Measurements from ENCODE around the gene OTUD3.

DNA sequence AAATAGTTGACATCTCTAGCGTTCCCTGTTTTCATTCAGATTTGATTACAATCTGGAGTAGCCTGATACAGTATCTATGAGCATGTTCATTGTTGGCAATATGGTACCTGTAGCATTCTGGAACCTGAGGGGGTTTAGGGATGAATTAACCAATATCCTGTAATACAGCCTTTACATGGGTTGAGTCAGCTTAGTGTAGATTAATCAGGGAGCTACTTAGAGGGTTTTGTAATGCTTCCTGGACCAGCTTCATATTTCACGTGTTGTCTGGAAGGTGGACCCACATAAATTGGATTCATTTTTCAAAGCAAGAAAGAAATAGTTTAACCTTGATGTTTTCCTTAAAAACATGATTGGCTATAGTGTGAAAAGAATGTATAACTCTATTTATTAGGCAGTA lies 3.6 kb downstream of the OTUD3 start:
- TF ChIP-seq, protein P1, sequence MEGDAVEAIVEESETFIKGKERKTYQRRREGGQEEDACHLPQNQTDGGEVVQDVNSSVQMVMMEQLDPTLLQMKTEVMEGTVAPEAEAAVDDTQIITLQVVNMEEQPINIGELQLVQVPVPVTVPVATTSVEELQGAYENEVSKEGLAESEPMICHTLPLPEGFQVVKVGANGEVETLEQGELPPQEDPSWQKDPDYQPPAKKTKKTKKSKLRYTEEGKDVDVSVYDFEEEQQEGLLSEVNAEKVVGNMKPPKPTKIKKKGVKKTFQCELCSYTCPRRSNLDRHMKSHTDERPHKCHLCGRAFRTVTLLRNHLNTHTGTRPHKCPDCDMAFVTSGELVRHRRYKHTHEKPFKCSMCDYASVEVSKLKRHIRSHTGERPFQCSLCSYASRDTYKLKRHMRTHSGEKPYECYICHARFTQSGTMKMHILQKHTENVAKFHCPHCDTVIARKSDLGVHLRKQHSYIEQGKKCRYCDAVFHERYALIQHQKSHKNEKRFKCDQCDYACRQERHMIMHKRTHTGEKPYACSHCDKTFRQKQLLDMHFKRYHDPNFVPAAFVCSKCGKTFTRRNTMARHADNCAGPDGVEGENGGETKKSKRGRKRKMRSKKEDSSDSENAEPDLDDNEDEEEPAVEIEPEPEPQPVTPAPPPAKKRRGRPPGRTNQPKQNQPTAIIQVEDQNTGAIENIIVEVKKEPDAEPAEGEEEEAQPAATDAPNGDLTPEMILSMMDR (IDR thresholded peaks at IDR 0.05) = no peak
- no peak for TF ChIP-seq POLR2A (IDR thresholded peaks at IDR 0.05)
